WTC11 (cell line): ENCODE measurements around the gene KLHL22. TPM values are rescaled to one million over a fixed set of nuclear protein-coding genes. Genes with fewer than 3 reads are reported as not detected.

ENCODE experiments used
- ATAC-seq: fragments of 200-7000 bp; cut with Tn5 transposase; 2 replicates; pipeline ENCODE4 v1.10.0; 2021; ENCODE audit warnings: mild to moderate bottlenecking, moderate library complexity
- CTCF ChIA-PET: fragments of 300-600 bp; sonication (Branson Sonifier 250); formaldehyde crosslinking; loops from one replicate; lab custom pipeline; 2021; ENCODE audit warnings: antibody characterized with exemption; lab: Charles Lee
- POLR2A ChIA-PET: fragments of 350-600 bp; sonication (Branson Sonifier 250); formaldehyde crosslinking; loops from one replicate; lab custom pipeline; 2021; ENCODE audit warnings: antibody characterized with exemption; lab: Charles Lee
- DNase-seq: peaks from one replicate; pipeline ENCODE4 v3.0.0; 2021; ENCODE audit warnings: low spot score
- H3K27ac Mint-ChIP-seq: 2 replicates; pipeline ENCODE4 v1.8.0; 2021; ENCODE audit warnings: mixed read lengths
- H3K27me3 Mint-ChIP-seq: 2 replicates; pipeline ENCODE4 v1.8.0; 2021; ENCODE audit warnings: low read depth, mild to moderate bottlenecking, moderate library complexity, mixed read lengths
- H3K36me3 Mint-ChIP-seq: 2 replicates; pipeline ENCODE4 v1.8.0; 2021; ENCODE audit warnings: mixed read lengths
- H3K4me1 Mint-ChIP-seq: 2 replicates; pipeline ENCODE4 v1.8.0; 2022; ENCODE audit warnings: mixed read lengths
- H3K4me3 Mint-ChIP-seq: 2 replicates; pipeline ENCODE4 v1.8.0; 2021; ENCODE audit warnings: mild to moderate bottlenecking, moderate library complexity, mixed read lengths
- H3K9me3 Mint-ChIP-seq: 2 replicates; pipeline ENCODE4 v1.8.0; 2021; ENCODE audit warnings: mixed read lengths
- AFF4 ChIP-seq: sonication (generic); formaldehyde crosslinking; IDR thresholded peaks from 2 replicates; pipeline ENCODE4 v1.8.1; 2023; ENCODE audit warnings: mild to moderate bottlenecking, missing genetic modification reagents, borderline replicate concordance
- ATF1 ChIP-seq: sonication (generic); formaldehyde crosslinking; IDR thresholded peaks from 2 replicates; pipeline ENCODE4 v1.8.1; 2023; ENCODE audit warnings: mild to moderate bottlenecking, moderate library complexity, missing genetic modification reagents
- CREM ChIP-seq: sonication (generic); formaldehyde crosslinking; IDR thresholded peaks from 2 replicates; pipeline ENCODE4 v1.8.1; 2022; ENCODE audit warnings: mild to moderate bottlenecking, missing genetic modification reagents, moderate library complexity
- CTCF ChIP-seq: fragments of 200-600 bp; IDR thresholded peaks from 2 replicates; pipeline ENCODE4 v1.8.0; 2022; ENCODE audit warnings: antibody characterized with exemption
- ELF4 ChIP-seq: sonication (generic); formaldehyde crosslinking; IDR thresholded peaks from 2 replicates; pipeline ENCODE4 v1.8.1; 2022; ENCODE audit warnings: low read depth, mild to moderate bottlenecking, moderate library complexity, missing genetic modification reagents
- EMX1 ChIP-seq: fragments of 250-450 bp; sonication (Bioruptor Pico); IDR thresholded peaks from 2 replicates; pipeline ENCODE4 v1.8.0; 2021; ENCODE audit warnings: mild to moderate bottlenecking
- ERG ChIP-seq: fragments of 250-450 bp; sonication (Bioruptor Pico); IDR thresholded peaks from 2 replicates; pipeline ENCODE4 v1.8.0; 2021; ENCODE audit warnings: mild to moderate bottlenecking
- FOXJ3 ChIP-seq: sonication (generic); formaldehyde crosslinking; IDR thresholded peaks from 2 replicates; pipeline ENCODE4 v1.9.0; 2021; ENCODE audit warnings: missing genetic modification reagents, mild to moderate bottlenecking, borderline replicate concordance
- HMGXB4 ChIP-seq: sonication (generic); formaldehyde crosslinking; IDR thresholded peaks from 2 replicates; pipeline ENCODE4 v1.8.1; 2023; ENCODE audit warnings: mild to moderate bottlenecking, moderate library complexity, missing genetic modification reagents
- JAZF1 ChIP-seq: fragments of 250-450 bp; sonication (Bioruptor Pico); IDR thresholded peaks from 2 replicates; pipeline ENCODE4 v1.9.0; 2021; ENCODE audit warnings: moderate library complexity, mild to moderate bottlenecking, inconsistent platforms
- JUN ChIP-seq: sonication (generic); formaldehyde crosslinking; IDR thresholded peaks from 2 replicates; pipeline ENCODE4 v1.8.0; 2023; ENCODE audit warnings: mild to moderate bottlenecking, missing genetic modification reagents
- NR1H2 ChIP-seq: sonication (generic); formaldehyde crosslinking; IDR thresholded peaks from 2 replicates; pipeline ENCODE4 v1.9.0; 2021; ENCODE audit warnings: mild to moderate bottlenecking, moderate library complexity, missing genetic modification reagents
- NR2C2 ChIP-seq: sonication (generic); formaldehyde crosslinking; IDR thresholded peaks from 2 replicates; pipeline ENCODE4 v1.8.0; 2022; ENCODE audit warnings: mild to moderate bottlenecking, missing genetic modification reagents
- PREB ChIP-seq: sonication (generic); formaldehyde crosslinking; IDR thresholded peaks from 2 replicates; pipeline ENCODE4 v1.8.1; 2022; ENCODE audit warnings: mild to moderate bottlenecking, missing genetic modification reagents, moderate library complexity, borderline replicate concordance
- SOX15 ChIP-seq: fragments of 250-450 bp; sonication (Bioruptor Pico); IDR thresholded peaks from 2 replicates; pipeline ENCODE4 v1.9.0; 2021; ENCODE audit warnings: mild to moderate bottlenecking
- TEAD1 ChIP-seq: sonication (generic); formaldehyde crosslinking; IDR thresholded peaks from 2 replicates; pipeline ENCODE4 v1.8.0; 2022; ENCODE audit warnings: mild to moderate bottlenecking, missing genetic modification reagents
- ZBTB21 ChIP-seq: sonication (generic); formaldehyde crosslinking; IDR thresholded peaks from 2 replicates; pipeline ENCODE4 v1.8.1; 2023; ENCODE audit warnings: mild to moderate bottlenecking, missing genetic modification reagents, borderline replicate concordance
- ZMAT4 ChIP-seq: fragments of 250-450 bp; sonication (Bioruptor Pico); IDR thresholded peaks from 2 replicates; pipeline ENCODE4 v1.9.0; 2021; ENCODE audit warnings: mild to moderate bottlenecking
- ZNF232 ChIP-seq: sonication (generic); formaldehyde crosslinking; IDR thresholded peaks from 2 replicates; pipeline ENCODE4 v1.8.0; 2022; ENCODE audit warnings: mild to moderate bottlenecking, missing genetic modification reagents
- ZNF416 ChIP-seq: fragments of 250-450 bp; sonication (Bioruptor Pico); IDR thresholded peaks from 2 replicates; pipeline ENCODE4 v1.9.0; 2021; ENCODE audit warnings: mild to moderate bottlenecking, inconsistent platforms
- total RNA-seq: library from RNA; stranded (reverse); gene quantifications from 3 replicates; pipeline ENCODE4 v1.2.3, GENCODE V29; 2021

Gene KLHL22
- total RNA-seq, 1 experiment from 2014 or later: 15.7 TPM

GRCh38 chr22:20533095-20533878, 37.7 kb upstream of the KLHL22 start:
- Mint-ChIP-seq H3K4me1 (peaks cover 29% of the 10 kb centered on the region), H3K4me3 (no peak overlapping the region)

More at GRCh38 chr22:20533095-20533878, 37.7 kb upstream of the KLHL22 start:
- DNase-seq: no peak
- Mint-ChIP-seq H3K9me3 (peaks cover under 1% of the 10 kb centered on the region), H3K27ac (peak overlapping the region; percentile 83), H3K36me3 (peaks cover 14% of the 10 kb centered on the region), H3K27me3 (no peaks in the 10 kb centered on the region)
- CTCF ChIA-PET: interaction anchor here (0.7 to 2.9 kb wide), 3 partner anchors 9 to 115 kb away, joined by 3 to 14 read pairs (median 3); no protein-coding TSS in a partner anchor
- ATAC-seq: no peak
- POLR2A ChIA-PET: no interaction called here
- TF ChIP-seq HMGXB4 (CRISPR knock-in tag) (no peak), CTCF (no peak), ZBTB21 (no peak), CREM (CRISPR knock-in tag) (no peak), ELF4 (no peak), ZNF416 (CRISPR knock-in tag) (no peak), JUN (no peak), PREB (CRISPR knock-in tag) (no peak), ZMAT4 (CRISPR knock-in tag) (no peak), ERG (CRISPR knock-in tag) (no peak), JAZF1 (CRISPR knock-in tag) (no peak), NR2C2 (CRISPR knock-in tag) (no peak), TEAD1 (CRISPR knock-in tag) (no peak), EMX1 (CRISPR knock-in tag) (no peak), SOX15 (CRISPR knock-in tag) (no peak), AFF4 (no peak), NR1H2 (CRISPR knock-in tag) (no peak), ZNF232 (CRISPR knock-in tag) (no peak), ATF1 (CRISPR knock-in tag) (no peak), FOXJ3 (CRISPR knock-in tag) (no peak)
